ENCODE data around the gene MYMK.

The MYMK gene

GRCh38 chr9:133517711-133518110, 7.0 kb downstream of the MYMK start:
- no peak for DNase-seq

GRCh38 chr9:133516961-133517350, 7.8 kb downstream of the MYMK start:
- DNase-seq, result no peak

GRCh38 chr9:133516256-133516960, 8.4 kb downstream of the MYMK start:
- DNase-seq, result no peak

GRCh38 chr9:133515615-133516255, 9.0 kb downstream of the MYMK start:
- DNase-seq, result no peak

- no peak for DNase-seq
Measured at GRCh38 chr9:133515240-133515610, 9.5 kb downstream of the MYMK start.

- no peak for DNase-seq
Measured at GRCh38 chr9:133514460-133515239, 10.1 kb downstream of the MYMK start.

GRCh38 chr9:133513214-133514100, 11.3 kb downstream of the MYMK start:
- no peak for DNase-seq

- no peak for DNase-seq
Measured at GRCh38 chr9:133512253-133513213, 12.2 kb downstream of the MYMK start.

GRCh38 chr9:133511607-133512006, 13.2 kb downstream of the MYMK start:
- no peak for DNase-seq

- no peak for DNase-seq
Measured at GRCh38 chr9:133510926-133511505, 13.7 kb downstream of the MYMK start.

- DNase-seq, result no peak
Measured at GRCh38 chr9:133509179-133510083, 15.3 kb downstream of the MYMK start.

- no peak for DNase-seq
Measured at GRCh38 chr9:133508046-133508445, 16.7 kb downstream of the MYMK start.

GRCh38 chr9:133507246-133507965, 17.4 kb downstream of the MYMK start:
- no peak for DNase-seq

- DNase-seq, result no peak
Measured at GRCh38 chr9:133506653-133507038, 18.1 kb downstream of the MYMK start.

- no peak for DNase-seq
Measured at GRCh38 chr9:133505901-133506652, 18.7 kb downstream of the MYMK start.

- DNase-seq, result no peak
Measured at GRCh38 chr9:133505186-133505830, 19.5 kb downstream of the MYMK start.

GRCh38 chr9:133502112-133502511, 22.6 kb downstream of the MYMK start:
- DNase-seq, result no peak

GRCh38 chr9:133499892-133500270, 24.9 kb downstream of the MYMK start:
- DNase-seq, result no peak

Measured in activated naive CD4-positive, alpha-beta T cell treated with Interleukin-2 at 50 U/mL for 16 hours (primary cell).